Activated CD8-positive, alpha-beta memory T cell treated with anti-CD3 and anti-CD28 coated beads for 24 hours (primary cell): ENCODE data around the gene ANKRD62.
"Not testable (repeated sequence)": the region's sequence is repeated elsewhere in the genome, so short reads cannot be mapped to it uniquely, and the experiment has no call there.

ENCODE experiments used
- DNase-seq: peaks from one replicate; pipeline ENCODE4 v3.0.0-alpha.2; 2020

ANKRD62 gene

DNA sequence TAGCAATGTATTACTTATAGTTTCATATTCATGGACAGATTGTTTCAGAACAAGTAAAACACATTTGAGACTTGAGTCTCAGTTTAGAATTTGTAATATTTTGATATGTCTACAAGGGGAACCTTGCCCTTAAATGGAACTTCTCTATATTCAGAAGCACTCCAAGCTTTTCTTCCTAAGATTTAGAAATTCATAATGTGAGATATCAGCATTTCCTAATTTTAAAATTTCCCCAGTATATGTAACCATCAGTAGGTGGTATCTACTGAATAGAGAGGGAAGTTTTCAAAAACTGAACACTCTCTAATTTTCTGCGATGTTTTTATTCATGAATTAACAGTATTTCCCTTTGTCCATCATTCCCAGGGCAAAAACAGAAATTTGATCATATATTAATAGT lies 7.6 kb downstream of the ANKRD62 start:
- DNase-seq = no peak

DNA sequence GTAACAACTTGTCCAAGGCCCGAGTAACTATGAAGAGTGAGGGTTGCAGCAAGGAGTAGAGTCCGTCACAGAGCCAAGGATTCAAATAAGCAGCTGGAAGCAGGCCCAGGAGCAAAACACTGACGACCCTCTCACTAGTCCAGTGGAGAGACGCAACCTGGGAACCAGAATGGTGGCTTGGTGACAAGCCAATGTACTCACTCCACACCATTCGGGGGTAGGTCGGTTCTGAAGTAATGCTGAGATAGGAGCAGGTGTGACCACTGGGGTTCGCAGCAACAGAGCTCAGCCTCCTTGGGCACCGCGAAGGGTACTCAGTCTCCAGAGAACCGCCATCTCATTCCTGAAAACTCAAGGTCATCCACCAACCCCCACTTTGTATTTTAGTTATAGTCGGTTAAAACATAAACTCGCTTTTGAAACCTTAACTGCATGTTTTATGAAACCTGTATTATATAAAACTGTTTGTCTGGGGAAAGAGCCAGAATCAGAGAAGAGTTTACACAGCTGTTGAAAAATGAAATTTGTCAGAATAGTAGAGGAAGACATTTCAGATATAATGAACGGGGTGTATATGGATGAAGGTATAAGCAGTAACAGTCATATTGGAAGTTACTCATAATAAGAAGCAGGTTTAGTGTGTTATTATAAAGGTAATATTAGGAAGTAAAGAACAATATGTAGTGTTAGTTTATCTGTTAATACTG lies 8.6 kb downstream of the ANKRD62 start:
- no peak for DNase-seq

DNA sequence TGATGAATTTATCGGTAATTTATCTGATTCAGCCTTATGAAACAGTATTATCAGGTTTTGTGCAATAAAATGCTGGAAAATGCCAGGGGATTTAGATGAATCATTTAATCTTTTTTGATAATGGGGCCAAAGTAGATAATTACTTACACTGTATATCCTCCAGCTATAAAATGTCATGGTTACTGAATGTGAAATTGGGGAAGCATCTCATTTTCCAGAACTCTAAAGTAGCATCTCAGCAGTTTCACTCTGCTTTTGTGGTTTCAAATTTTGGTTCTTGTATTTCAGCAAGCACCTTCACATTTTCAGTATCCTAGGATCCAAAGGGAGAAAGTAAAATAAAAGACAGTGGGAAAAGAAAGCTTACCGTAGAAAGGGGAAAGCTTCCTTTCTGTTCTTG lies 12.8 kb downstream of the ANKRD62 start:
- no peak for DNase-seq

DNA sequence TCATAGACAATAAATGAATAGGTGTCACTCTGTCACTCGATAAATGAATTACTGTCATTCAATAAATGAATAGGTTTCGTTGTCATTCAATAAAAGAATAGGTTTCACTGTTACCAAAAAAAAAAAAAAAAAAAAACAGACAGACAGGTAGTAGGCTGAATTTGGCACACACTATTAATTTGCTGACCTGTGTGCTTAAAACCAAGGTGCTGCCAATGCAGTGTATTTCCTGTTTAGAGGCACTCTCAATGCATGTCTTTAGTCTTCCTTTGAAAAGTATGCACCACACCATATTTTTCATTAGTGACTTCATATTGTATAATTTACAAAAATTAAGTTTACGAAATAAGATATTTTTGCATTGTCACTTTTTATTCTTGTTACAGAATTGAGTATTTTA lies 16.2 kb downstream of the ANKRD62 start:
- no peak for DNase-seq

GRCh38 chr18:12113999-12114646 lies 20.5 kb downstream of the ANKRD62 start:
- DNase-seq = no peak

- DNase-seq = no peak
These were observed 25.7 kb downstream of the ANKRD62 start for GRCh38 chr18:12119358-12119757.

DNA sequence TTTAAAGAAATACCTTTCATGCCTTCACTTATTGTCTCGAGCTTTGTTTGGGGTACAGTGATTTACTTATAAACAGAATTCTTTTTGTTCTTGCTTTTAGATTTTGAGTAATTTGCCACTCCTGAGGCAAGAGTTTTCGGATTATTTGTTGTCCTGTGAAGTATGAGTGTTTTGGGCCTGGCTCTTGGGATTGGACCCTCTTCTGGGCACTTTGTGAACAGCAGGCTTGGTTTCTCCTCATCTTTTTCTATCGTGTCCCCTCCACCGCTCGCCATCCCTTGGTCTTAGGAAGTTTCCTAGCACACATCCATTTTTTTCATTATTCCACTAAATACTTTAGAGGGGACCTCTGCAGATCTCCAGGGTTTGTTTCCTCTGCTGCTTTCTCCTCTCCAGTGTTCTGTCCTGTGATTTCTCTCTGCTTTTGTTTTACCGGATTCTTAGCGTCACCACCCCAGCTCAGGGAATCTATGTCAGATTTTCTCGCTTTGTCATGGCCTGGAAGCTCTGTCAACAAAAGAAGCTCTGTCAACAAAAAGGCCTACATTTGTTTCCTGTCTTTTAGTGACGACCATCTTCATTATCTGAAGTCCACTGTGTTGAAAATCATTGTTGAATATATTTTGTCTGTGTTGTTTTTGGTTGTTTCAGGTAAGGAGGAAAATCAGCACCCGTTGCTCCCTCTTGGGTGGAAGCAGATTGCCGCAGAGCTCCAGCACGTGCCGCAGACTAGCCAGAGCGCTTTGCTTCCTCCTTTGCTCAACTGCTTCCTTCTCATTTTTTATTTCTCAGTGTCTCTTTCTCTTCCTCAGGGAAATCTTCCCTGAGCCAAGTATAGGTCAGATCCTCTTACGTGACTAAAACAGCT lies 27.8 kb downstream of the ANKRD62 start:
- no peak for DNase-seq

DNA sequence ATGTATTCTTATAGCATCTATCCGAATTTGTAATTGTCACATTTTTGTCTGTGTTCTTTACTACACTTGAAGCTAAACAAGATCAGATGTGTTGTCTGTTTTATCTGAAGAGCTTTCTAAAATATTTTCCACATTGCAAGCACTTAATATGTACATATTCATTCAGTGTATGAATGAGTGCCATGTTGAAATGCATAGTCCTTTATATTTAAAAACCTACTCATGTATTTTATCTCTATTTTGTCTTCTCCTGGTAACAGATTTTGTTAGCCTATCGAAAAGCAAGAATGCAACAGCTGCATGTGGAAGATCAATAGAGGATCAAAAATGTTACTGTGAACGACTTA lies 28.4 kb downstream of the ANKRD62 start:
- not testable (repeated sequence) for DNase-seq

DNA sequence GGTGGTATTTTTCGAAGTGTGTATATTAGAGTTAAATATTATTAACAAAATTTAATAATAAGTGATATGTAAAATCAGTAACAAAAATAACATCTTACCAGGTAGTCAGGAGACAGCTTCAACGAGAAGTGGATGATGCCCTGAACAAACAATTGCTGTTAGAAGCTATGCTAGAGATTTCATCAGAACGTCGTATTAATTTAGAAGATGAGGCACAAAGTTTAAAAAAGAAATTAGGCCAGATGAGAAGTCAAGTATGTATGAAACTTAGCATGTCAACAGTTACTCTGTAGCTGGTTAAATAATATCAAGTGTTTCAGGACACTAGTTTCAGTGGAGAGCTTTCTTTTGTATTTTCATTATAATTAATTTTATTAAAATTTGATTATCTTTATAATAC lies 34.0 kb downstream of the ANKRD62 start:
- DNase-seq = not testable (repeated sequence)

GRCh38 chr18:12138831-12139230 lies 45.2 kb downstream of the ANKRD62 start:
- not testable (repeated sequence) for DNase-seq

- DNase-seq = not testable (repeated sequence)
These were observed 47.2 kb downstream of the ANKRD62 start for GRCh38 chr18:12140866-12141265.

- not testable (repeated sequence) for DNase-seq
These were observed 48.1 kb downstream of the ANKRD62 start for GRCh38 chr18:12141778-12142177.

DNA sequence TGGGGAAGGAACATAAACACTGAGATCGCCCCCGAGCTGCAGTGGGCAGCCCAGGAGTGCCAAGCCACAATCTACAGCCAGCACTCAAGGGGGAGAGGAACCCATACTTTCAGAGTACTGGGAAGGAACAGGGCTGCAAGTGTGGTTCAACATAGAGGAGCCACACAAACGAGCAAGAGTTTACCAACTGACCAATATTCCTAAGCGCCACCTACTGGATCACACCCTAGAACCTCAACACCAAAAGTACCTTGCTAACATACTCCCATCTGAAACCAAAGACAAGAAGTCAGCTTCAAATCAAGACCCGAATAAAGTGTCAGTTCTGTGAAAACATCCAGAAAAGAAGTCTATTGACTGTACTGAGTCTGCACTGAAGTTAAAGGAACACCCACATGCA lies 55.8 kb downstream of the ANKRD62 start:
- DNase-seq = not testable (repeated sequence)

DNA sequence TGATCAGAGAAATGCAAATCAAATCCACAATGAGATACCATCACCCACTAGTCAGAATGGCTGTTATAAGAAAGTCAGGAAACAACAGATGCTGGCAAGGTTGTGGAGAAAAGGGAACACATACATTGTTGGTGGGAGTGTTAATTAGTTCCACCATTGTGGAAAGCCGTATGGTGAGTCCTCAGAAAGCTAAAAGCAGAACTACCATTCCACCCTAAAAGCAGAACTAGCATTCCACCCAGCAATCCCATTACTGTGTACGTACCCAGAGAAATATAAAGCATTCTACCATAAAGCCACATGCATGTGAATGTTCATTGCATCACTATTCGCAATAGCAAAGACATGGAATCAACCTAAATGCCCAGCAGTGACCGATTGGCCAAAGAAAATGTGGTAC lies 60.7 kb downstream of the ANKRD62 start:
- DNase-seq = no peak

DNA sequence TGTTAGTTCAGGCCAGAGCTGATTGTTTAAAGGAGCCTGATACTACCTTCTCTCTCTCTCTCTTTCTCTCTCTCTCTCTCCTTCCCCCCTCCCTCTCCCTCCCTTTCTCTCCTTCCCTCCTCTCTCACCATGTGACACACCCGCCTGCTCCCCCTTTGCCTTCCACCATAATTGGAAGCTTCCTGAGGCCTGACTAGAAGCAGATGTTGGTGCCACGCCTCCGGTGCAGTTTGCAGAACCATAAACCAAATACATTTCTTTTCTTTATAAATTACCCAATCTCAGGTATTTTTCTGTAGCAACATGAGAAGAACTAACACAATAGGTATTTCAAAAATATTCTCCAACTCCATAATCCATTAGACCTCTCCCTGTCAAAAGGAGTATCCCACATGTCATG lies 62.4 kb downstream of the ANKRD62 start:
- no peak for DNase-seq

GRCh38 chr18:12159446-12159845 lies 65.8 kb downstream of the ANKRD62 start:
- DNase-seq = no peak

GRCh38 chr18:12162786-12163185 lies 69.1 kb downstream of the ANKRD62 start:
- no peak for DNase-seq

DNA sequence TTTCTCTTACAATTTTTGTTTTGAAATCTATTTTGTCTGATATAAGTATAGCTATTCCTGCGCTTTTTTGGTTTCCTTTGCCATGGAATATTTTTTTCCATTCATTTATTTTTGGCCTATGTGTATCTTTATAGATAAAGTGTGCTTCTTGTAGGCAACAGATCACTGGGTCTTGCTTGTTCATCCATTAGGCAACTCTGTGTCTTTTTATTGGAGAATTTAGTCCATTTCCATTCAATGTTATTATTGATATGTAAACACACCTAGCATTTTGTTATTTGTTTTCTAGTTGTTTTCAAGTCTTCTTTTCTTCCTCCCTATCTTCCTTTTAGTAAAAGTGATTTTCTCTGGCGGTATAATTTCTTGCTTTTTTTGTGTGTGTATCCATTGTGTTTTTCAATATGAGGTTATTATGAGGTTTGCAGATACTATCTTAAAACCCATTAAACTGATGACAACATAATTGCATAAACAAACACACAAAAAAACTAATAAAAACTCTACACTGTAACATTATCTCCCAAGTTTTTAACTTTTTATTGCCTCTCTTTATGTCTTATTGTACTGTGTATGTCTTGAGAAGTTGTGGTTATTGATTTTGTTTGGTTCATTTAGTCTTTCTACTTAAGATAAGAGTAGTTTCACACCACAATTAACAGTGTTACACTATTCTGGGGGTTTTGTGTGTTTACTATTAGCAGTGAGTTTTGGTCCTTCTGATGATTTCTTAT lies 71.6 kb downstream of the ANKRD62 start:
- DNase-seq = no peak
